ENCODE data around the gene NRL.

The NRL gene

DNA sequence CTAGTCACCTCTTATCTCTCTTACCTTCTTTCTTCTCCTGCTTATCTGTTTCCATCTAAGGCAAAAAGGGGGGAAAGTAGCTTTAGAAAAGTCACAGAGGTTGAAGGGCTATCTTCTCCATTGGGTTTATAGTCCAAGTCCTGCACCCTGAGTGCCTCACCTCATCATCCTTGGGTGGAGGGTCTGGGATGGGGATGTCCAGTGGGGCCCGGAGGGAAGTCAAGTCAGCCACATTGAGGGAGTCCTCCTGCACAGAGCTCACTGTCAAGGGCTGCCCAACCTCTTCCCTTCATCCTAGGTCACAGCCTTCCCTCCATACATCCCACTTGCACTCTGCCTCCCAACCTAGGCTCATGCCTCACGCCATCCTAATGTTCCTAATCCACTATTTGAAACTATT, 30.5 kb upstream of the NRL start:
- no peak for DNase-seq (ENCODE audit: low read depth in 2 of 2, low spot score in 1 of 2)

DNA sequence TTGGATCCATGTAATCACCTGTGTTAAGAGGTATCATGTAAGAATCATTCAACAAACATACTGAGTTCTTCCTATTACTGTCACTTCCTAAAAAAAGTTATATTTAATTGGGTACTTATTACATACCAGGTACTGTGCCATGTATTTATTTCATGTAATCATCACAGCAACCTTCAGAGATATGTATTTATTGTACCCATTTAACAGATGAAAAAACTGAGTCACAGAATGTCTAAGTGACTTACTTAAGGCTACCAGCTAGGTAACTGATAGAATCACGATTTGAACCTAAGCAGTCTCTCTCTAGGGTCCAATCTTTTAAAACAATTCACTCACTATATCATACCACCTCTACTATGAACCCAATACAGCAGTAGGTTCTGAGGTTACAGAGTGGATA, 29.7 kb upstream of the NRL start:
- no peak for DNase-seq (ENCODE audit: low read depth in 2 of 2, low spot score in 1 of 2)

DNA sequence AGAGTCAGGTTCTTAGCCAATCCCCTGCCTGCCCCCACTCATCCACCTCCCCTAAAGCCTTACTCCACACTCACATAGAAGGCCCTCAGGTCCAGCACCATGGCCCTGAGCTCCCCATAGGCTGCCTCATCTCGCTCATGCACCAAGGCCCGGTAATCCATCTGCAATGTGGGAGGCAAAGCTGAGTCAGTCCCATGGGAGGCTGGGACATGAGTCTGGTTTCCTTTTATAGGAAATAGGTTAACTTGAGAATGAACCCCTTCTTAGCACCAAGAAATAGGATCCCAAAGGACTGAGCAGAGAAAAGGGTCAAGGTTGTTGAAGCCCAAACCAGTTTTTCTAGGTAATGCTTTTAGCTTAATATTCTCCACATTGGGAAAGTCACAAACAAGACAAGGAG, 28.8 kb upstream of the NRL start:
- DNase-seq (ENCODE audit: low read depth in 2 of 2, low spot score in 1 of 2), result no peak

DNA sequence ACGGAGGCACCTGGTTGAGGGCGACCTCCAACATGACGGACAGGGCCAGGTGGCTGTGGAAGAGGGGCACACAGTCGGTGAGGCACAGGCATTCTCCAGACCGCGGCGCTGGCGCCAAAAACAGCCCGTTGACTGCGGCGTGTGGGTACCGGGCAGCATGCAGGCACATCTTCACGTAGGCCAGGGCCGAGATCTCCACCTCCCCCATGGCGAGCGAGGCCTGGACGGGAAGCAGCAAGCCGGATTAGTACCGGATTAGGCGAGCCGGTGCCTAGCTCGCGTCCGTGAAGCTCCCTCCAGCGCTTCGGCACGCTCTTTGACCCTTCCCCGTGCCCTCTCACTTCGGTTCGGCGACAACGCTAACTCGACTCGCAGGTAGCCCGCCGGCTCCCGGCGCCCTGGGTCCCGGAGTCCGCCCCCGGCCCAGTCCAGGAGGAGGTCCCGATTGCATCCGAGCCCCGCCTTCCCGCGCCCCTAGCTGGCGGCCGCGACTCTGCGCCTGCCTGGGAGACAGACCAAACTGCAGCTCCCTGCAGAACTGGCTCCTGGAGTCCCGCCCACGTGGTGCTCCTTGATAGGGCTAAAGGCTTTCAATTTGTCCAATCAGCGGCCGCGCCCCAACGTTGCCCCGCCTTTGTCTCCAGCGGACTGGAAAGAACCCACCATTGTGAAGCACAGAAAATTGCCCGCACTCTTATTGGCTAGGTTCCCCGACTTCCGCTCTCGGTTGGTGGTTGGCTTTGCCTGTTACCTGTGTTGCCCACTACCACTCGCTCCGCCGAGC, 26.5 kb upstream of the NRL start, which contains the start of gene EMC9:
Gene EMC9 (minus strand): TSS at position 495 of the 784 bp plus-strand sequence. CDS start 287 bp downstream, at position 208.
- peak; percentile 98 to 99 for DNase-seq (ENCODE audit: low read depth in 2 of 2, low spot score in 1 of 2)

DNA sequence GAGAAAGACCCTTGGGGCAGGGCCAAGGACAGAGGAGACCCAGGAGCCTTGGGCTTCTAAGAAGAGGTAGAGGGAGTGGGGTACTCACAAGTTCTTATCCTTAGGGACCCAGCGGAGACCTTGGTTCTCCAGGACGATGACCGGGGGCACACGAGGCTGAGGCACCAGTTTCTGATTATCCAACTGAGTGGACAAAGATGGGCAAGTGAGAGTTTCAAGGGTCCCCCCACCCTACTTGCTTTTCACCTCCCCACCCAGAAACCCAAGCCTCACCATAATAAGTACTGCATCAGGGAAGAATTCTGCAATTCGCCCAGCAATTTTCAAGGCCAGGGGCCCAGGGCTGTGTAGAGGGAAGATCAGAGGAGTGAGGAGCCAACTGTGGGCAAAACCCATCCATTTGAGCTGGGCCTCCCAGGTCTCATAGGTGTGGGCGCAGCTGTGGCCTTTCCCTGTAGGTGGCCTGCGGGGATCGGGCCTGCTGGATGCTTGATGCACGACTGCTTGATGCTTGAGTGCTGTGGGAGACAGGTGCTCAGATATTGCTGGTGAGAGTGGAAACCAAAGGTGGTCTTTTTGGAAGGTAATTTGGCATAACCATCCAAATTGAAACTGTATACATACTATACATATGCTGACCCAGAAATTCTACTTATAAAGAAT, 24.7 kb upstream of the NRL start:
- no peak for DNase-seq (ENCODE audit: low read depth in 2 of 2, low spot score in 1 of 2)

DNA sequence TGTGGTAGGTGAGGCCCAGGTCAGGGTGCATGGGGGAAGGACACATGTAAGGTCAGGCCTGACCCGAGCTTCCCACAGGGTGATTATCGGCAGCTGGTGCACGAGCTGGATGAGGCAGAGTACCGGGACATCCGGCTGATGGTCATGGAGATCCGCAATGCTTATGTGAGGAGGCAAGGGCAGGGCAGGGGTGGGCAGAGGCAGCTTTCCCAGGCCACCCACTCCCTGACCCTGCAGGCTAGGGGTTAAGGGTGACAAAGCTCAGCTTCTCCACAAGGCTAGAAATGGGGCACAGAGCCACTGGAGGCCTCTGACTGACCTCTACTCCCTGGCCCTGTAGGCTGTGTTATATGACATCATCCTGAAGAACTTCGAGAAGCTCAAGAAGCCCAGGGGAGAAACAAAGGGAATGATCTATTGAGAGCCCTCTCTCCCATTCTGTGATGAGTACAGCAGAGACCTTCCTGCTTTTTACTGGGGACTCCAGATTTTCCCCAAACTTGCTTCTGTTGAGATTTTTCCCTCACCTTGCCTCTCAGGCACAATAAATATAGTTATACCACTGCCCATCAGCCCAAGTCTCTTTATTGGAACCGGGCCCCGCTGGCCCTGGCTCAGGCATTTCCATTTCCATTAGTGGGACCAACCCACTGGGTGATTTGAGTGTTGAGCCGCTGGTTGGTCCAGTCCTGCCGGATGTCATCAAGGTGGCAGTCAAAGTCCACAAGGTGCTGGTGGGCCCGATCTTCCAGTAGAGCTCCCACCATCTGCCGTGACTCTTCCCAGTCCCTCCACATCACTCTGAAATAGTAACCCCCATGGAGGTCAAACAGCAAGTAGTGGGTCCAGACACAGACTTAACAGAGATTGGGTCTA, 23.9 kb upstream of the NRL start:
- DNase-seq (ENCODE audit: low read depth in 2 of 2, low spot score in 1 of 2), result no peak

GRCh38 chr14:24137529-24138395, 23.0 kb upstream of the NRL start:
- DNase-seq (ENCODE audit: low read depth in 2 of 2, low spot score in 1 of 2), result no peak

DNA sequence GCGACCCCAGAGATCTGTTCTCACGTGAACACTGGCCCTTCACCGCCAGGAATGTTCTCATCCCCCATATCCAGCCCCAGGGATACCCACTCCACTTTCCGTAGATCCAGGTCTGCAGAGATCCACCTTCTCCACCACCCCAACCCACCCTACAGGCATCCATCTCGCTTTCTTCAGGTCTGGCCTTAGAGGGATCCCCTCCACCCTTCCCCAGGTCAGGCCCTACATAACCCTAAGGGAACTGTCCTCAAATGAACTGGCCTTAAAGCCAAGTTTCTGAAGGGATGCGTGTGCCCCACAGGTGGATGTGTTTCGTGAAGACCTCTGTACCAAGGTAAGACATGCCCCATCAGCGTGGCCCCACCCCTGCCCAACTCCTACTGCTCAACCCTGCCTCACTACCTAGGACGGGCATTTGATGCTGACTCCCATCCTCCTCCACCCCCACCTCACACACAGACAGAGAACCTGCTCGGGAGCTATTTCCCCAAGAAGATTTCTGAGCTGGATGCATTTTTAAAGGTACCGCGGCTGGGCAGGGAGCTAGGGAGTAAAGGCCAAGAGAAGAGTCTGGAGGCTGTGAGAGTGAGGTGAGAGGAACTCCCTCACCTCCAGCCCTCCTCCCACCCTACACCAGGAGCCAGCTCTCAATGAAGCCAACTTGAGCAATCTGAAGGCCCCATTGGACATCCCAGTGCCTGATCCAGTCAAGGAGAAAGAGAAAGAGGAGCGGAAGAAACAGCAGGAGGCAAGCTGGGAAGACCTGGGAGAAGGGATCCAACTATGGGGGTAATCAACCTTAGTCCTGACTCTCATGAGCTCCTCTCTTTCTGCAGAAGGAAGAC, 22.2 kb upstream of the NRL start:
- no peak for DNase-seq (ENCODE audit: low read depth in 2 of 2, low spot score in 1 of 2)

DNA sequence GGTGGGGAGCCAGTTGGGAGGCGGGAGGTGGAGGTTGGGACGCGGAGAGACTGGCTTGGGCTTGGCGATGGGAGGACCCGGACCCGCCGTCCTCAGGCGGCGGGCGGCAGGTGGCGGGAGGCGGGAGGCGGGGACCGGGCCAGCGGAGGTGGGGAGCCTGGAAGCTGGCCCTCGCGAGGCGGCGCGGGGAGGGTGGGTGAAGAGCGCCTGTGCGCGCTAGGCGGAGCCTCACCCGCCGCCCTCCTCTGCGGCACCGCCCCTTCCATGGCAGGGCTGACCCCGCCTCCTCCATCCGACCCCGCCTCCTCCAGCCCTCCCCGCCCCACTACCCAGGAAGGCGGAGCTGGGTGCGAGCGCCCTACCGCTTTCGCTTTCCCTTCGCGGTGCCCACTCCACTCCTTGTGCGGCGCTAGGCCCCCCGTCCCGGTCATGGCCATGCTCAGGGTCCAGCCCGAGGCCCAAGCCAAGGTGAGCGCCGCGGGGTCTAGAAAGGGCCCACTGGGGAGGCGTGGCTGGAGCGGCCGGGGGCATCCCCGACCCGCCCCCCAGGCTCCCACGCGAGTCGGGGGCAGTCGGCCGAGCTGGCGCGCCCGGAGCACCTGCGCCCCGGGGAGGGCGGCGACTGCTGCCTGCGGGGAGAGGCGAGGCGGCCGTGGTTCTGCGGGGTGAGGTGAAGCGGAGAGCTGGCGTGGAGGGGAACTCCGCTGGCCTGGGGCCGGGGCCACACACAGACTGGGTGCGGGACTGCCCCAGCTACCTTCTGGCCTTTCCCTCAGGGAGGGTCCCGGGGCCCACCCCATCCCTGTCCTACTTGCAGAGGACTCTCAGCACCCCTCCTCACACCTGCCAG, 21.3 kb upstream of the NRL start, which contains the start of gene PSME1:
Gene PSME1 (plus strand): TSS at position 361 of the 850 bp plus-strand sequence. CDS start 69 bp downstream, at position 430.
- peak; percentile 89 to 91 for DNase-seq (ENCODE audit: low read depth in 2 of 2, low spot score in 1 of 2)

GRCh38 chr14:24135584-24135833, 20.8 kb upstream of the NRL start:
- no peak for DNase-seq (ENCODE audit: low read depth in 2 of 2, low spot score in 1 of 2)

DNA sequence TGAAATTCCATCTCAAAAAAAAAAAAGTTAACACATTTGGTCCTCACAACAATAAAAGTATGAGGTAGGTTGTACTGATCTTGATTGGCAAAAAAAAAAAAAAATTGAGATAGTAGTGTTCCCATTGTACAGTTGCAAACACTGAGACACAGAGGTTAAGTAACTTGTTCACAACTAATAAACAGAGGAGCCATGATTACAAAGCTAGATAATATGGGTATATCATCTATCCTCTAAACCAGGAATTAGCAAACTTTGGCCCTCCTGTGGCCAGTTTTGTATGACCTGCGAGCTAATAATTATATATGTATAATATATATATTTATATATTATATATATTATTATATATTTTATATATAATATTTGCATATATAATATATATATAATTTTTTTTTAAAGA, 19.0 kb upstream of the NRL start:
- no peak for DNase-seq (ENCODE audit: low read depth in 2 of 2, low spot score in 1 of 2)

DNA sequence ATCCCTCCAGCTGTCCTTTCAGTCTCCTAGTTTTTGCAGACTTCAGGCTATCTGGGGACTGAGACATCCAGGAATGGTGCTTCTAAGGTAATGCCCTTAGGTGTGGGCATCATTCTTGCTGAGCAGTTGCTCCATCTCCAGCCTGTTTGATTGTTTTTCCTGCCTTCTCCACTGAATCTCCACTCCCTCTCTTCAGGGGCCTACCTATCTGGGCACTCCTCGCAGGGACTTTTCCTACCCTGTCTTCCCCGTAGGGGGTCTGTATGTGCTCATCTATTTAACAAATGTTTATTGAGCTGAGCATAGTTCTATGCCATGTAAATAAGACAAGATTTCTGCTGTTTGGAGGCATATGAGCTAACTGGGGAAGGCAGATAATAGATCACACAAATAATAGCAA, 18.2 kb upstream of the NRL start:
- DNase-seq (ENCODE audit: low read depth in 2 of 2, low spot score in 1 of 2), result no peak

GRCh38 chr14:24132061-24132685, 17.4 kb upstream of the NRL start:
- DNase-seq (ENCODE audit: low read depth in 2 of 2, low spot score in 1 of 2), result no peak

DNA sequence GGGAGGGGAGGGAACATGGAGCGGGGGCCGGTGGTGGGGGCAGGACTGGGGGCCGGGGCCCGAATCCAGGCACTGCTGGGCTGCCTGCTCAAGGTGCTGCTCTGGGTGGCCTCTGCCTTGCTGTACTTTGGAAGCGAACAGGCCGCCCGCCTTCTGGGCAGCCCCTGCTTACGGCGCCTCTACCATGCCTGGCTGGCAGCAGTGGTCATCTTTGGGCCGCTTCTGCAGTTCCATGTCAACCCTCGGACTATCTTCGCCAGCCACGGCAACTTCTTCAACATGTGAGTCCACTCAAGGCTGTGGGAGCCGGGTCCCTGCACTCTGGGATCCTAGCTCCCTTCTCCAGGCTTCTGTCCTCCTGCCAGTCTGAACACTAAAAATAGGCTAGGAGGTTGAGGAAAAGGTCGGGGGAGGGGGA, 16.8 kb upstream of the NRL start:
- no peak for DNase-seq (ENCODE audit: low read depth in 2 of 2, low spot score in 1 of 2)

- DNase-seq (ENCODE audit: low read depth in 2 of 2, low spot score in 1 of 2), result no peak
These were observed 16.2 kb upstream of the NRL start for GRCh38 chr14:24130717-24131548.

GRCh38 chr14:24130380-24130716, 15.6 kb upstream of the NRL start, which contains the start of gene FITM1:
Gene FITM1, plus strand, starts transcription at chr14:24130659. Its CDS starts 905 bp downstream, at chr14:24131564.
- DNase-seq (ENCODE audit: low read depth in 2 of 2, low spot score in 1 of 2), result no peak

DNA sequence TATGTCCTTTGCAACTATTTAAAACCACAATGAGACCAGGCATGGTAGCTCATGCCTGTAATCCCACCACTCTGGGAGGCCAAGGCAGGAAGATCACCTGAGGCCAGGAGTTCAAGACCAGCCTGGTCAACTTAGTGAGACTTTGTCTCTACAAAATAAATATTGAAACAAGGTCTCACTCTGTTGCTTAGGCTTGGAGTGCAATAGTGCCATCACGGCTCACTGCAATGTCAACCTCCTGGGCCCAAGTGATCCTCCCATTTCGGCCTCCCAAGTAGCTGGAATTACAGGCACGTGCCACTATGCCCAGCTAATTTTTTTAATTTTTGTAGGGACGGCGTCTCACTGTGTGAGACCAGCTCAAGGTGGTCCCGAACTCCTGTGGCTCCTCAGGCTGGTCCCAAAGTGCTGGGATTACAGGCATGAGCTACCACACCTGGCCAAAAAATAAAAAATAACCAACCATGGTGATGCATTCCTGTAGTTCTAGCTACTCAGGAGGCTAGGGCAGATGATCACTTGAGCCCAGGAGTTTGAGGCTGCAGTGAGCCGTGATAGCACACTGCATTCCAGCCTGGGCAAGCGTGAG, 14.8 kb upstream of the NRL start:
- no peak for DNase-seq (ENCODE audit: low read depth in 2 of 2, low spot score in 1 of 2)
